Liver (tissue), 9 donors: ENCODE results near the gene EML3. TPM values are rescaled to one million over a fixed set of nuclear protein-coding genes. Genes with fewer than 3 reads are reported as not detected.
"Not testable (repeated sequence)": the region's sequence is repeated elsewhere in the genome, so short reads cannot be mapped to it uniquely, and the experiment has no call there.

Experiments
- DNase-seq: peaks from one replicate; pipeline ENCODE4 v3.0.0-alpha.2; 2017; ENCODE audit warnings: low spot score
- H3K27ac ChIP-seq, 2 donors: one replicate each; pipeline ENCODE4 v1.7.0; 2013; ENCODE audit warnings: inconsistent platforms in 2 of 2, low read length in 2 of 2, control low read depth in 1 of 2, low read depth in 1 of 2, mild to moderate bottlenecking in 1 of 2
- H3K27me3 ChIP-seq, 4 donors: one replicate each; pipeline versions ENCODE4 v1.6.1 to v1.7.0; 2013; ENCODE audit warnings: low read length in 3 of 4, inconsistent platforms in 1 of 4, mild to moderate bottlenecking in 1 of 4, moderate library complexity in 1 of 4; ENCODE audit not compliant: control insufficient read depth in 4 of 4, insufficient read depth in 4 of 4
- H3K36me3 ChIP-seq, 4 donors: one replicate each; pipeline versions ENCODE4 v1.6.1 to v1.7.0; 2013; ENCODE audit warnings: low read length in 3 of 4, mild to moderate bottlenecking in 3 of 4, low read depth in 1 of 4, moderate library complexity in 1 of 4; ENCODE audit not compliant: control insufficient read depth in 4 of 4, insufficient read depth in 3 of 4
- H3K4me1 ChIP-seq, 4 donors: one replicate each; pipeline versions ENCODE4 v1.6.1 to v1.7.0; 2013; ENCODE audit warnings: low read length in 3 of 4, mild to moderate bottlenecking in 3 of 4, moderate library complexity in 1 of 4; ENCODE audit not compliant: control insufficient read depth in 4 of 4, insufficient read depth in 4 of 4
- H3K4me3 ChIP-seq, 3 donors: one replicate each; pipeline versions ENCODE4 v1.6.1 to v1.7.0; 2013; ENCODE audit warnings: low read length in 3 of 3, control low read depth in 1 of 3, low read depth in 1 of 3, mild to moderate bottlenecking in 1 of 3
- H3K9ac ChIP-seq, 2 donors: one replicate each; pipeline ENCODE4 v1.7.0; 2013; ENCODE audit warnings: low read length in 2 of 2, mild to moderate bottlenecking in 2 of 2, moderate library complexity in 2 of 2, control low read depth in 1 of 2, low read depth in 1 of 2
- H3K9me3 ChIP-seq, 4 donors: one replicate each; pipeline versions ENCODE4 v1.6.1 to v1.7.0; 2013; ENCODE audit warnings: low read length in 3 of 4; ENCODE audit not compliant: control insufficient read depth in 4 of 4
- CTCF ChIP-seq: fragments of 150-350 bp; IDR thresholded peaks from 2 replicates; pipeline ENCODE4 v1.5.1; 2017; ENCODE audit warnings: improper control_type of control experiment, low read depth, low read length; ENCODE audit not compliant: missing input control
- FOXA1 ChIP-seq: IDR thresholded peaks from 2 replicates; pipeline ENCODE4 v1.6.1; 2016; ENCODE audit warnings: antibody characterized with exemption
- GABPA ChIP-seq, 2 donors: IDR thresholded peaks in 1 of 2; conservative IDR thresholded peaks in 1 of 2; 2 replicates each; pipeline ENCODE4 v1.6.1; 2016; ENCODE audit warnings: antibody characterized with exemption in 2 of 2, mild to moderate bottlenecking in 1 of 2, moderate library complexity in 1 of 2
- HNF4A ChIP-seq, 2 donors: conservative IDR thresholded peaks; 2 replicates each; pipeline ENCODE4 v1.6.1; 2016; ENCODE audit warnings: antibody characterized with exemption in 2 of 2, mild to moderate bottlenecking in 2 of 2
- HNF4G ChIP-seq: IDR thresholded peaks from 2 replicates; pipeline ENCODE4 v1.6.1; 2016; ENCODE audit warnings: antibody characterized with exemption
- JUND ChIP-seq, 2 donors: IDR thresholded peaks; 2 replicates each; pipeline ENCODE4 v1.6.1; 2016; ENCODE audit warnings: antibody characterized with exemption in 2 of 2
- RAD21 ChIP-seq, 2 donors: IDR thresholded peaks; 2 replicates each; pipeline ENCODE4 v1.6.1; 2016; ENCODE audit warnings: antibody characterized with exemption in 2 of 2, mild to moderate bottlenecking in 2 of 2
- RXRA ChIP-seq, 2 donors: IDR thresholded peaks; 2 replicates each; pipeline ENCODE4 v1.6.1; 2017 to 2018; ENCODE audit warnings: antibody characterized with exemption in 2 of 2, mild to moderate bottlenecking in 1 of 2
- SP1 ChIP-seq: IDR thresholded peaks from 2 replicates; pipeline ENCODE4 v1.6.1; 2018; ENCODE audit warnings: antibody characterized with exemption, mild to moderate bottlenecking
- TAF1 ChIP-seq: conservative IDR thresholded peaks from 2 replicates; pipeline ENCODE4 v1.6.1; 2016; ENCODE audit warnings: antibody characterized with exemption, mild to moderate bottlenecking
- ZBTB33 ChIP-seq: IDR thresholded peaks from 2 replicates; pipeline ENCODE4 v1.6.1; 2016; ENCODE audit warnings: antibody characterized with exemption
- WGBS: extraction: QIAGEN DNeasy Blood & Tissue Kit; methylation state at CpG from one replicate; pipeline ENCODE4 v1.1.7; 2013; 5-methylcytosine and 5-hydroxymethylcytosine counted together
- polyA plus RNA-seq, 2 donors: library from polyadenylated mRNA; stranded (reverse) in 1 of 2; unstranded in 1 of 2; fragments of 200-250 nt in 1 of 2; fragments of >200 nt in 1 of 2; fragmentation: Nextera tagmentation in 1 of 2; extraction: Ambion mirVana in 1 of 2; gene quantifications; one replicate each; pipeline versions ENCODE4 v1.2.1 to v1.2.3, GENCODE V29; 2013 to 2015
- total RNA-seq, 2 donors: library from RNA; depleted of rRNA; stranded (reverse); fragments of >200 nt; gene quantifications; one replicate each; pipeline ENCODE4 v1.2.3, GENCODE V29; 2014
- donor health status: healthy.
- donor health status: healthy.
- donor health status: healthy.
- donor health status: healthy.
- donor health status: healthy.

Gene EML3
- total and polyA plus RNA-seq, 4 donors, result 6.0 to 19.3 (median 13.6) TPM

GRCh38 chr11:62559626-62560025, 52.9 kb downstream of the EML3 start:
- not testable (repeated sequence) for DNase-seq, H3K9ac ChIP-seq
- H3K36me3 ChIP-seq, result peaks cover 11 to 31% (median 24%) of the 10 kb centered on the region in 4 donors

GRCh38 chr11:62559204-62559603, 53.4 kb downstream of the EML3 start:
- H3K4me3 ChIP-seq, result no peak overlapping the region
- peaks cover 0 to 39% (median 22%) of the 10 kb centered on the region in 4 donors for H3K4me1 ChIP-seq
- WGBS, result 87% methylated on average over 8 of the region's 8 CpGs
- H3K9ac ChIP-seq, result no peak overlapping the region
- peaks cover 11 to 31% (median 24%) of the 10 kb centered on the region in 4 donors for H3K36me3 ChIP-seq
- no peaks in the 10 kb centered on the region for H3K27me3 ChIP-seq
- no peak for DNase-seq
- TF ChIP-seq HNF4G, result no peak
- no peak for TF ChIP-seq GABPA (IDR thresholded peaks at IDR 0.05 in 1 of 2, conservative IDR thresholded peaks at IDR 0.05 in 1 of 2)
- no peak for TF ChIP-seq JUND (IDR thresholded peaks at IDR 0.05)
- TF ChIP-seq HNF4A (conservative IDR thresholded peaks at IDR 0.05), result no peak
- H3K27ac ChIP-seq, result no peak overlapping the region
- H3K9me3 ChIP-seq, result no peaks in the 10 kb centered on the region

More at GRCh38 chr11:62559626-62560025, 52.9 kb downstream of the EML3 start:
- H3K27me3 ChIP-seq, H3K9me3 ChIP-seq, H3K4me3 ChIP-seq, H3K27ac ChIP-seq: not testable (repeated sequence)
- WGBS, result 90% methylated on average over 5 of the region's 5 CpGs
- H3K4me1 ChIP-seq, result peaks cover 0 to 34% (median 21%) of the 10 kb centered on the region in 4 donors

- H3K4me3 ChIP-seq, result no peak overlapping the region
- peaks cover 0 to 39% (median 27%) of the 10 kb centered on the region in 4 donors for H3K4me1 ChIP-seq
- peaks cover 10 to 28% (median 21%) of the 10 kb centered on the region in 4 donors for H3K36me3 ChIP-seq
- no peak overlapping the region for H3K9ac ChIP-seq
- no peaks in the 10 kb centered on the region for H3K27me3 ChIP-seq
- H3K9me3 ChIP-seq, result no peaks in the 10 kb centered on the region
- H3K27ac ChIP-seq, result no peak overlapping the region
- 90% methylated on average over 9 of the region's 9 CpGs for WGBS
- TF ChIP-seq GABPA (IDR thresholded peaks at IDR 0.05 in 1 of 2, conservative IDR thresholded peaks at IDR 0.05 in 1 of 2), result no peak
- TF ChIP-seq RAD21 (IDR thresholded peaks at IDR 0.05), result no peak
- TF ChIP-seq SP1, result no peak
- no peak for TF ChIP-seq TAF1
- no peak for TF ChIP-seq RXRA (IDR thresholded peaks at IDR 0.05)
- no peak for TF ChIP-seq CTCF
- TF ChIP-seq HNF4A (conservative IDR thresholded peaks at IDR 0.05), result no peak
- TF ChIP-seq ZBTB33, result no peak
- no peak for TF ChIP-seq FOXA1
- DNase-seq, result no peak
Observed at GRCh38 chr11:62558669-62559068, 53.9 kb downstream of the EML3 start.
